GM18520 (cell line): Measurements from ENCODE around the gene BMF.

Experiments used
- ATAC-seq: cut with Tn5 transposase; IDR thresholded peaks from one replicate; pipeline ENCODE4 v1.9.1; 2021; ENCODE audit not compliant: unreplicated experiment

BMF gene

DNA sequence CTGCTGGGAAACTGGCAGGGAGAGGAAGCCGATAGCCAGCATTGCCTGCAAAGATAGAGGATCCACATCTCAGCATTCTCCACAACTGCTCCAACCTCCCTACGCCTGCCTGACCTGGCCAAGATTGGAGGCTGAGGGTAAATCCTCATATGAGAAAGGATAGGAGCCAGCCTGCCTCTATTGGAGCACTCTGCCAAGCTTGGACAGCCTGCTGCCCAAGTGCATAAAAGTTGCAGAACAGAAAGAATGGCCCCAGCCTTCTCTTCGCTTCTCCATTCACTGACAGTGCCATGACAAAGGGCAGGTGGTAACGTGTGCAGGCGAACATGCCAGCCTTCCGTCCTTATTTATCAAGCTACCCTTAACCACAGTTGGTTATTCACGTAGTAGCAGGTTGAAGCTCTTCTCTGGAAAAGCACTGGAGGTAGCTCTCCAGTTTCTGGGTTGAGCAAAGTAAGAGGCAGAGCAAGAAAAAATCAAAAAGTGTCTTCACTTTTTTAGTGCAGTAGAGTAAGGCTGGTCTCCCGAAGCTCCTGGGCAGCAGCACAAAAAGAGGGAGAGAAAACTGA lies 4.3 kb downstream of the BMF start:
- no peak for ATAC-seq

DNA sequence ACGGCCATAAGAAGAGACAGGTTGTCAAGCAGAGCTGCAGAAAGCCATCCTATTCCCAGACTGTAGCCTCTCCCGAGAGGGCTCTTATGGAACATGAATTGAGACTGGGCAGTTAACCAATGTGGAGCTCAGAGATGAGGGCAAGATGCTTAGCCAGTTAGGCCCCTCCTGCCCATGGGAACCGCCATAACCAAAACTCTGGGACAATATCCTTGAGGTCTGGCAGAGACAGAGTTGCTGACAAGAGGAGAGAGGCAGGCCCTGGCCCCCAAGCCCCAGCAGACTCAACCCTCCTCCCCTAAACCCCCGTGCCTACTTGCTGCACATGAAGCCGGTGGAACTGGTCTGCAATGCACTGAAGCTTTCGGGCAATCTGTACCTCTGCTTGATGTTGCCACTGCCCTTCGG lies 4.8 kb downstream of the BMF start:
- ATAC-seq: no peak

DNA sequence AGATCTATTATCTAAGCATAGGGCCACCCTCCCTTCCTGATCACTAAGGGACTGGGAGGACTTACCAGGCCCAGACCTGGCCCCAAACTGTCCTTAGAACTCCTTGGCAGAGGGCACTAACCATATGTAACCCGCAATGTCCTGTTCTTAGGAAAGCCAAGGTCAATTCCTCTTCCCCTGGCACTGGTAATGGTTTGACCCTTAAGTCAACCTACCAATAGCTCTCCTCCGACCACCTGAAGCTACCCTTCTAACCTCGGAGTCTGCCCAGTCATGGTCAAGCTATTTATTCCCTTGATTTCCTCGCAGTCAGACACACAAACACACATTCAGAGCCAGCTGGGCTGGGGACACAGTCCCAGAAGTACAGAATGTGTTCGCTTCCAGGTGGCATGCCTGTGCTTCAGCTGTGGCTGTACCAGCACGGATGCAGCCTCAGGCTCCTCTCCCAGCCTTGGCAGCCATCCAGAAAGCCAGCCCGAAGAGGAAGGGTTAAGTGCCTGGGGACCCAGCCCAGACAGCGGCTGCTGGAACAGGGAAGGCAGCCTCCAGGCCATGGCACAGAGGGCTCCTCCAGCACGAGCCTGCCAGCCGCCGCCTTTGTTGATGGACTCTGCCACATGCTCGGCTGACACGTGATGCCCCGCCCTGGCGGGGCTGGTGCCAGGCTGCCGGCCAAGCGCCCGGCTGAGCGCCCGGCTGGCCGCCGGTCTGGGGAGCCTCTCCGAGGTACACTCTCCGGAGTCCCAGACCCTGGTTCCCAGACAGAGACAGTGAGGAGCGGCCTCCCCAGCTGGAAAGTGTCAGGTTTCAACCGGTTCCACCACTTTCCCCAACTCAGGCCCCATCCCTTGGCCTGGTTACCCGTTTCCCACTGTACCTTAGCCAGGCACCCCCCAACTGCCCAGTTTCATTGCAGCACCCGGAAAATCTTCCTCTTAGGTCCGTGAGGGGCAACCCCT lies 5.5 kb downstream of the BMF start:
- ATAC-seq: no peak

DNA sequence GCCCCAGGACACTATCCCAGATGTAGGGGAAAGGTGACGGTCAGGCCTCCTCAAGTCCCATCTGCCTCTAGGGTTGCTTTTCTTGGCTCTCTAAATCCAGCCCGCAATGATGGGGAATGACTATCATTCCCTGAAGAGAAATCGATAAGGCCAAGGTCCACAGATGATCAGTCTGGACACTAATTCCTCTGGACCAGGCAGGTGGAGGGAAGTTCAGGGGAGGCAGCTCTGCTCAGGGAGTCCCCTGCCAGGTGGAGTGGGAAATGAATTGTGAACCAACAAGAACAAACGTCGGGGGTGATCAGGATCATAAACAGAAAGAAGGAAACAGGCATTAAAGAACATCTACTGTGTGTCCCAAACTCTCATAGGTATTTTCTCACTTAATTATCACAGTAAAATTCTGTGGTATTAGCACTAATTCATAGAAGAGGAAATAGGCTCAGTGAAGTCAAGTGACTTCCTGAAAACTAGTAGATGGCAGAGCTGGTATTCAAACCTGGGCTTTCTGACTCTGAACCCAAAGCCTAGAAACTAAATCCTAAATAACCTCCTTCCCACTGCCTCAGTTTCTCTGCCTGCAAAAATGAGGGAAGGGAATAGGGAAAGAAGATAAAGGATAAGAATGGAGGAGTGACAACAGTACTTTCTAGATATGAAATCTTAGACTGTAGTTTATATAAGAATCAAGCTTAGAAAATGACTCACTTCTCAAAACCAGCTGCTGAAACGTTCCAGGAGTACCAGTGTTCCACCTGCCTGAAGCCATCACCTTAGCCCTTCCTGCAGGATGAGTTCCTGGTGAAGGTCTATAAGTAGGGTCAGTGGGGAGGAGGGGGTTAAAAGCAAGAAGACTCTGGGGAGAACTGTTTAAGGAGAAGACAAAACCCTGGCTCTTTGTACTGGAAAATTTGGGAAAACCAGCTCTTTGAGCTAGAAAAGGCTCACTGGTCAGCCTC lies 7.5 kb downstream of the BMF start:
- no peak for ATAC-seq

DNA sequence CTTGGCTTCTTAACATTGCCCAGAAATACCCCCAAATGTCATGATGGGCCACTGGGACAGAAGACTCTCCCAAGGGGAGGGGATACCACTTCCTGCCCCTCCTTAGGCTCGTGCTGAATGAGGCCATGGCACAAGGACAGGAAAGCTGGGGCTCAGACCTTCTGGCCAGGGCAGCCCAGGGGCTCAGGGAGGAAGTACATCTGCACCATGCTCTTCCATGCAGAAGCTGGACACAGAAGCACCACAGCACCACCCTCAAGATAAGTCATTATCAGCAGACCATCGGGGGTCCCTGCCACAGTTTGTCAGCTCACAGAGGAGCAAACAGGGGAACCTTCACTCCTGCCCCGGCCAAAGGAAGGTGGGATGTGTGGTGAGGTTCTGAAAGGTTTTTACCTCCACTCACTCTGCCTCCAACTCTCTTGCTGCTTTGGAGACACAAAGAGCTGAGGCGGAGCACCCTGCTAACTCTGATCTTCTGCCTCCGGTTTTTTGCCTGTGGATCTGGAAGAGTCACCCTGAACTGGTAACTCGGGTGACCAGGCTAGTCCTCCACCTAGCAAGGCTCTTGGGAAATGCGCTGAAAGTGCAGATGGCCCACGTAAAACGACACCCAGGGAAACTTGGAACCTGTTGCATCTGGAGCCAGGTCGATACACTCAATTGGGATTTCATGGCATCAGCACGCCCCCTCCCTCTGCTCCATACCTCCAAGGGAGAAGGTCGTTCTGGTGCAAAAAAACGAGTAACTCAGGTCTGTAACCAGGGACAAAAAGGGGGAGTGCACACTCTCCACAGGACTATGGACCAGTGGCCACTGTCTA lies 8.3 kb downstream of the BMF start:
- ATAC-seq: no peak

DNA sequence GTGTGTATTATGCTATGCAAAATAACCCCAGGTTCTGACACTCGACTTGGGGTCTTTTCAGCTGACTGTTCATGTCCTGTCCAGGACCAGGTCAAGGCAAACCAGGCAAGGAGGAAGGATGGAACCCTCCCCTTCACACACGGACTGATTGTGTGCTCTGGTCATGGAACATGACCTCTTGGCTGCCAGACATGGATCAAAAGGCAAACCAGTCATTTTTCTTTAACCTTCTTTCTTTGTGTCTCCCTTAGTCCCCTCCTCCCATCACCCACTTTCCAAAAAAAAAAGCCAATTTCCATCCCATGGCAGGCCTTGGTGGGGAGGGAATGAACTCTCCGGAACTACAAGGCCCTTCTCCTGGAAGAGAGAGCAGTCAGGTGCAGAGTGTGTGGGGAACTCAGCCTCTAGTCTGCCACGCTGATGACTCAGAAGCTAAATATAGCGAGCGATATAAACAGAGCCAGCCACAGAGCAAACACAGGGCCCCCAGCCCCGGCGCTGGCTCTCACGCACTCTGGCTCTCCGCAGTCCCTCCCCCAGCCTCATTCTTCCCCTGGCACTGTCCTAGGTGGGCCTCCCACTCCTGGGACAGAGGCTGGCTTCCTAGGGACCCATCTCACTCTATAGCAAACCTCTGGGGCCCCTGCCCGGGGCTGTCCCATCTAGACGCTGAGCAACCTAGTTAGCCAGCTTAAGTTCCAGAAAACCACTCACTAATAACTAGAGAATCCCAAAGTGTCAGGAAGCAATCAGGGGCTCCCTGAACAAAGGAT lies 10.0 kb downstream of the BMF start:
- ATAC-seq: peak; percentile 70

DNA sequence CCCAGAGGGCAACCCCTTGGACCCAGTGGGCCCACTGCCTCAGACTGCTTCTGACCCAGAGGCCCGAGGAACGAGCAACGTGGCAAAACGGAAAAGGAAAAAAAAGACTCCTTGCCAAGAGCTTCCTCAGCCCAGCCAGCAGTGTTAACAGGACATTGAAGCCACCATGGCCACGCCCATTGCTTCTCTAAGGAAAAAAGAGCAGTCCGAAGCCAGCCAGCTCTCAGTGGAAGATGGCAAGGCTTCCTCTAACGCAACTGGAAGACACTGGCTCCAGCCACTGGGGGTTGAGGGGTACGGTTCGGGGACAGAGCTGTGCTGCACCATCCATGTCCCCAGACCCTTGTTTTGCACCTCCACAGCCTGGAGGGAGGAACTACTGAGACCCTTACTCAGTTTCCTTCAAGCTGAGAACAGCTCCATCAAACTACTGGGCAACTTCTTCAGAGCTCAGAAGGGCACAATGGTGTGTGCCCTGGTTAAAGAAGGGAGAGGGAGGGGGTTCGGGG lies 10.7 kb downstream of the BMF start:
- ATAC-seq: no peak

DNA sequence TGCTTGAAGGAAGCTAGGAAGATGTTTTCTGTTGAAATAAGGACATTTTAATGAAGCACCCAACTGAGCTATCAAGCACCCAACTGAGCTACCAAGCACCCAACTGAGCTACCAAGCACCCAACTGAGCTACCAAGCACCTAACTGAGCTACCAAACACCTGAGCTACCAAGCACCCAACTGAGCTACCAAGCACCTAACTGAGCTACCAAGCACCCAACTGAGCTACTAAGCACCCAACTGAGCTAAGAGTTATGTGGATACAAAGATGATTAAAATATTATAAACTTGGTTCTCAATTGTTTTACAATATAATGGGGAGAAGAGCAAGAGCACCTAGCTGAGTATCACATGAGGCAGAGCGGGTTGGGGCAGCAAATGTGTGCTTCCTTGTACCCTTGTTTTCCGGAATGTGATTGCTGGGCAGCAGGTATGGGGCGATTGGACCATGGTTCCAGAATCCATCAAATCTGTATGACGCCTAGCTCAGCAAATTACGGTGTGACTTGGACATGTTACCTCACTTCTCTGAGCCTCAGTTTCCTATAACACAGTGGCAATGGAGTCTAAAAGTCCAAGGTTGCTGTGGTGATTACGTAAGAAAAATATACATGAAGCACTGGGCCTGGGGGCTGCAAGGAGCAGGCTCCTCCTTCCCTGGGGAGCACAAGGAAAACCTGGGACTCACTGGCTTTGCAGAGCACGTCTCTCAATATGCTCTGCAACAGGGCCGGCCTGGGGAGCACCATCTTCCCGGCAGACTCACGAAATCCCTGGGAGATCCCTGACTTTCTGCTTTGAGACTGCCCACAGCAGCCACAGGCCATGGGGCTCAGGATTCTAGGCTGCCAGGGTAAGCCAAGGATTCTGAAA lies 11.3 kb downstream of the BMF start:
- no peak for ATAC-seq

DNA sequence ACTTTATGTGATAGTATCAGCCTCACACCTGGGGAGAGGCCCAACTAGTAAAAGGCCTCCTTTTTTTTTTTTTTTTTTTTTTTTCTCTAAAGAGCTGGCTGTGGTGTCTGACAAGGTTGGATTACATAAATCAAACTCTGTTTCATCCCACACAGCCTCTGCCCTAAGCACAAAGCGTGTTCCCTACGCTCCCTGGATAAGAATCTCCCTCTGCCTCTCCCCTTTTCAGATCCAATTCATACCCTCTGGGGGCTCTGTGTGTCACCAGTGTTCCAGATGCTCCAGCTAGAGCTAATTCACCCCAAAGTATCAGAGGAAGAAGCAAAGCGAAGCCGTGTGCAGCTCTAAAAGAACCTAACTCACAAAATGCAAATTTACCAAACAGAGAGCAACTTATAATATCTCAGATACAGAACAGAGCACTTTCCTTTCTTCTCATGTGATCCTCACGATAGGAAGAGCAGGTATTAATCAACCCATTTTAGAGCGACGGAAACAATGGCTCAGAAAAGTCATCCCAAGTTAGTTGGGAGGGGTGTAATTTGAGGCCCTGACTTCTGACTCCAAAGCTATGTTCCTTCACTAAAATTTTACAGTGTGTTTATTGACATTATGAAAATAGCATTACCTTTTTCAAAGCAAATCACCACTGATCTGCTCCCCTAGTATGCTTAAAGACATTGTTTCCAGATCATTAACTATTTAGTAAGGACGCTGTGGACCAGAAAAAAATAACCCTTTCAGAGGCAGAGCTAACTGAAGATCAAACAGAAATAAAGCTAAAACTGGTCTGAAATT lies 12.4 kb downstream of the BMF start:
- peak; percentile 33 for ATAC-seq

DNA sequence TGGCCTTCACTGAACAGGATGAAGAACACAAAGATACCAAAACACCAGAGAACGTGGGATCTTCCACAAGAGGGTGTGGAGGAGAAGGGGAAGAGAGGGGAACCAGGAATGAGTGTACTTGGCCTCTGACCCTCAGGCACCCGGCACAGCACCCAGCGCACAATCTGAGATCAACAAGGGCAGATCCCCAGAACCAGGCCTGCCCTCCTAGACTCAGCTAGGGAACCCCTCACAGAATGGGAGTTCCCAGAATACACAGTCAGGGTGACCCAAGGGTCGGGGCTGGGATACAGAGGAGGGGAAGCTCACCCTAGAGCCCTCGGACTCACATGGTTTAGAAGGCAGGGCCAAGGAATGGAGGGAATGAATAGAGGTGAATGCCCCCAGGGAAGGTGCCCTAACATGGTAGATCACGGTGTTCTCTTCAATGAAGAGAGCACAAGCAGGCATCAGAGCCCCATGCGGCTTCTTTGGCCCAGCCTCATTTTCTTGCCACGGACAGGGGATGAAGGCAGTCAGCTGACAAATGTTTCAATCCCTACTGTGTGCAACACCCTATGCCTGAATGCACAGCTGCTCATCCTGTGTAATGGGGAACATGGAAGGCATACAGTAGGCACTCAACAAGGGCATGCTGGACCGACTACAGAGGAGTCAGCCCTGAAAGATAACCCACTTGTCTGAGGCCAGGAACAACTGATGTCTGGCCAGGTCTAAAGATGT lies 13.1 kb downstream of the BMF start:
- ATAC-seq: no peak

DNA sequence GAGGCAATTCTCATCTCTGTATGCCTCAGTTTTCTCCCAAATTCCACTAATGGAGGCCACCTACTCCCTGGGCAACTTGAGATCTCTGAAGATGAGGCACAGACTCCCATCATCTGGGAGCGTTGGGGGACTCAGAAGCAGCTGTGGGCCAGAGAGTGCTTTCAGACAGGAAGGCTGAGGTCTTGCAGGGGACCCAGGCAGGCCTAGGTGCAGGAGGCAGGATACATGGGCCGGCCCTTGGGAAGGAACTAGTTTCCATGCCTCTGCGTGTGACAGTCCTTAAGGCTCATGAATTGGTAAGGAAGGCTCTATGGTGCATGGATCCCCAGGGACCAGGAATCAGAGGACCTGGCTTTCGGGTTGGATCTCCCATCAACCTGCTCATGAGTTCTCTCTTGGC lies 14.5 kb downstream of the BMF start:
- ATAC-seq: no peak

DNA sequence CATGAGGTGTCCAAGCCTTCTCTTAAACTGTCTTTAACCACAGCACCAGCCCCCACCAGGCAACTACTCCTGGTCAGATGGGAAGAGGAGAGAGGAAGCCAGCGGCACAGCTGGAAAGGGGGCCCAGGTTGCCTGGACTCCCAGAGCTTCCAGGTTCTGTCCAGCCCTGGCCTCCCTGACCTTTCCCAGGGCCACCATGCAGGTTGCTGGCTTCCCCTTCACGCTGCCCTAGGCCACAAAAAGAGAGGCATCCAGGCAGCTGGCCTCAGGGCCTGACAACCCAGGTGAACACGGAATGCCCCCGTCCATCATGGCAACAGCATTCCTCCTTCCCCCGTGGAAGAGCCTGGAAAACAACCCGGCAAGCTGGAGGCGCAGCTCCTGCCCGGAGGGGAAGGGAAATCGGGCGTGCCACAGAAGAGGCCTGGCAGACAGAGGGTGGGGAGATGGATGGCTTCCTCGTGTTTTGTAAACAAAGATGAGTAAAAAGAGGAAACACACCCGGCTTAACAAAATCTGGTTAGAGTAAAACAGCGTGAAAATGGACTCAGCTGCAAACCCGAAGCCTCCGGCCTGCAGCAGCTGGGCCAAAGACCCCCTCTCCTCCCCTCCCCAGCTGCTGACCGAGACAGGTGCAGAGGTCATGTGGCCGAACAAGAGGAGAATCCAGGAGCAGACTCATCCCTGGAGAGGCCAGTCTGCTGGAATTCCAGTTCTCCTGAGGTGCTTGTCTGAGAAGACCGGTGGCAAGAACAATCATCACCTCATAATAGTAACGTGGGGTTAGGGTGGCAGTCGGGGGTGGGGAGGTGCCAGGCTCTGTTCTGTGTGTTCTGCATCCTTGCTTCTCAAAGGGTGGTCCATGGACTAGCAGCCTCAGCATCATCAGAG lies 15.5 kb downstream of the BMF start:
- ATAC-seq: no peak

DNA sequence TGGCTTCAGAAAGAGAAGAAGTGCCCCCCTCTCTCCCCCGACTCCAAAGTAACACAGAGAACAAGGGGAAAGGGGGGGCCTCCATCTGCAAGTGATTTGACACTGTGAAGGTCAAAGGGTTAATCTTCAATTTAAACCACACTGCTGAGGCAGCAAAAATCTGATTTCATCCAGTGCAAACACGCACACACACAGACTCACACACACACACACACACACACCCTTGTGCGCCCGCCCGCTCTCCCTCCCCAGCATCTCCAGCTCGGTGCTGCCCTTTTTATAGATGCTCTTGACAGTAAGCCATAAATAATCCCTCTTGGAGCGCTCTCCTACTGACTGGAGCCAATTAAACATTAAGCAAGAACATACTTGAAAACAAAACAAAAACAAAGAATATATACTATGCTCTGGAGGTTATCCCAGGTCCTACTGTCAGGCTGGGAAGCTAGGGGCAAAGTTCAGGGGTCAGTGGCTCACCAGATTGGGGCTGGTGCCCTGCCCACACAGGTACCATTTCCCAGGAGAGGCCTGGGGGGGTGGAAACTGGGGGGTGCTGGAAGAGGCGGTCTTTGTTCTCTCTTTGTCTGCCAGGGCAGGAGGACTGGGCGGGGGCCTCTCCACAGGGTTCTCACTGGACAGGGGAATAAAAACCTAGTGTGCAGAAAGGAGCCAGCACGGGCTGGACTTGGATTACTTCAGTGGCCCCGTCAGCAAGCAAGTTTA lies 16.3 kb downstream of the BMF start:
- ATAC-seq: no peak

DNA sequence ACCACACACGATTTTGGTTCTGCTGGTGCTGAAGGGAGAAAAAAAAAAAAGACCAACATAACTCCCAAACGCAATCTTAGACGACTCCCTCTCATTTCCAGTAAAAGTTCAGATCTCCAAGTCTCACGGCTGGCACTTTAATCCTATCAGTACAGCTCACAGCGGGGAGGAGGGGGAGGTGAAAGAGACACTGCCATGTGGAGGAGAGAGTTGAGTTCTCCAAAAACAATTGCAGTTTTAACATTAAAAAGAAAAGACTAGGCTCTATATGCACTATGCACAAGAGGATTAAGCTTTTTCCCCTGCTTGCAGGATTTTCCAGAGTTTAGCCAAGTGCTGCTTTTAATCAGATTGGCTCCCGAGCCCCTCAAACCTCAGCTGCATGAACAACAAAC lies 16.8 kb downstream of the BMF start:
- ATAC-seq: no peak

DNA sequence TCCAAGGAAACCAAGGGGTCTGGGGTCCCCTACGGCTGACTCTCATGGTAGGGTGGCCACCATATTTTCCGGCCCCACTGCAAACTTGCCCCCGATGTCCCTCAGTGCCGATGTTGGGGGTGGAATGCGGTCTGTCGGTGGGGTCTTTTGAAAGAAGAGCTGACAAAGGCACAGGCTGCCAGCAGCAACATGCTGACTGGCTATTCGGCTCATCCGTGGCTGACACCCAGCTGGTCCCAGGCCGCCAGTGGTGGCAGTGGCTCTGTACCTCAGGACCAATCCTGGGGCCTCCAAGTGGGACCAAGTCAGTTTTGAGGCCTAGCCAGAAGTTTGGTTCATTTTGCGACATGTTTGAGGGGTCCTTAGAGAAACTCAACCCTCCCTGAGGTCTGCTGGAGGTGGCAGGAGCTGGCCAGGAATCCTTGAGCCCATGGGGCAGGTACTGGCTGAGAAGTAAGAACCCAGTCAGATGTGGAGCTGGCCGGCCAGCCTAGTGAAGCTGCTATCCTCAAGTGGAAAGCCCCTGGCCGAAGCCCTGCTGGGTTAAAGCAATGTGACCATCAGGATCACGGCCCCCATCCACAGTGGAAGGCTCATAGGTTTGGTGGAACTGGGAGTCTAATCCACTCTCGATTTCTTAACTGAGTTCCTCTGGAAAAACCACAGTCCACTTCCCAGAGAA lies 17.8 kb downstream of the BMF start:
- no peak for ATAC-seq
